ENCODE data around the gene MATCAP1. TPM values are rescaled to one million over a fixed set of nuclear protein-coding genes. Genes with fewer than 3 reads are reported as not detected.

The MATCAP1 gene
- total RNA-seq, 2 donors from 2014 or later: 13.7 to 28.4 TPM

DNA sequence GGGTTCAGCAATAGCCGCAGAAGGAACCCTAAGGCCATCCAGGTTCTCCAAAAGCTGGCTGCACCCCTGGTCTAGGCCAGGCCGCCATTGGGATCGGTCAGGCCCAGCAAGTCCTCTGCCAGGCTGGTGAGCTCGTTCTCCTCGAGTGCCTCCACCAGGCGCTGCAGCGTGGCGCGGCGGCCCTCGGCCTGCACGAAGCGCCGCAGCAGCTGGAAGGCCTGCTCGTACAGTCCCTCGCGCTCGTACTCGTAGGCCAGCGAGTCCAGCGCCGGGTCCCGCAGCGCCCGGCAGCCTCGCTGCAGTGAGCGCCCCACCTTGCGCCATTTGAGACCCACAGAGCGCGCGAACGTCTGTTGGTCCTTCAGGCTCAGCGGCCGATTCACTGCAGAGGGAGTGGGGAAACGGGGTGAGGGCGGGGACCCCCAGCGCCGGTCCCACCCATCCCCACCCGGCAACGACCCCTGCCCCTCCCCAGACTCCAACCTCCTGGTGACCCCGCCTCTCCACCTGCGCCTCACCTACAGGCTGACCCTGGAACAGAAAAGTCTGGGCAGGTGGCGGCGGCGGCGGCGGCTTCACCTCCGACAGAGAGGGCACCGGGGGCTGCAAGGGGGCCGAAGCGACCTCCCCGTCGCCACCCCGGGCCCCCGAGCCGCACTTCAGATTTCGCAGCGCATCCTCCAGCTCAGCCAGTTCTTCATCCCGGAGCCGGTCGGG, 29.0 kb downstream of the MATCAP1 start:
- no peak for ATAC-seq (ENCODE audit: insufficient number of reproducible peaks, low FRiP score, low read depth)
- no peak for TF ChIP-seq CTCF (IDR thresholded peaks at IDR 0.05)
- H3K9me3 ChIP-seq: no peaks in the 10 kb centered on the region
- peak overlapping the region; percentile 62 for H3K4me3 ChIP-seq
- H3K4me1 ChIP-seq (ENCODE audit: control insufficient read depth in 1 of 2, low read depth in 2 of 2): peaks cover 12 to 36% of the 10 kb centered on the region in 2 donors
- H3K27ac ChIP-seq: no peak overlapping the region
- no peaks in the 10 kb centered on the region for H3K27me3 ChIP-seq (replicated peaks; ENCODE audit: insufficient read depth)
- DNase-seq (ENCODE audit: low spot score): no peak
- H3K36me3 ChIP-seq: no peaks in the 10 kb centered on the region

GRCh38 chr16:67151431-67152097, 32.2 kb downstream of the MATCAP1 start:
- no peak for ATAC-seq (ENCODE audit: insufficient number of reproducible peaks, low FRiP score, low read depth)
- H3K36me3 ChIP-seq: no peaks in the 10 kb centered on the region
- no peak for TF ChIP-seq CTCF (IDR thresholded peaks at IDR 0.05)
- H3K4me1 ChIP-seq (ENCODE audit: control insufficient read depth in 1 of 2, low read depth in 2 of 2): peaks cover 7 to 26% of the 10 kb centered on the region in 2 donors
- peak overlapping the region; percentile 96 for H3K4me3 ChIP-seq
- H3K27ac ChIP-seq: peak overlapping the region; percentile 94 to 95
- no peak for DNase-seq (ENCODE audit: low spot score)
- H3K27me3 ChIP-seq (replicated peaks; ENCODE audit: insufficient read depth): no peaks in the 10 kb centered on the region
- H3K9me3 ChIP-seq: no peaks in the 10 kb centered on the region

DNA sequence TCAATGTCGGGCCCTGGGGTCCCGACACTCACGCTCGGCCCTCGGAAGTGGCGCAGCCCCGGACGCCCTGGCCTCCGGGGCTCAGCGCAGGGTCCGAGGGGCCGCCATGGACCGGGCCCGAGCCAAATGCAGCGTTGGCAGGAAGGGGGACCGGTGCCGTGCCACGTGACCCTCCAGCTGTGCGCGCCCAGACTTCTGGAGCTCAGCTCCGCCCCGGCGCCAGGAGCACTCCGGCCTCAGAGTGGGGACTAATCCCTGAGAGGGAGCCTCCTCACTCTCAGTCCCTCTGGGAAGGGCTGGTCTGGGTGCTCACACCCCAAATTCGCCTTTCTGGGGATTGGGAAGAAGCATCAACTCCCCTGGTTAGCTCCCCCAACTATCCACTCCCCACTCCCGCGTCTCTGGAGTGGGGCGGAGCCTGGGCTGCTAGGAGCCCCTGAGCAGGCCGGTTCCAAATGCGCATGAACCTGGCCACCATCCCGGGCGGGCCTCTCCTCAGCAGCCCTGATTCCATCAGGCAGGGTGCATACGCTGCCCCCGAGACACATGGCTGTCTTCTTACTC, 32.8 kb downstream of the MATCAP1 start, which contains the start of gene B3GNT9:
B3GNT9 (minus strand) TSS at position 166 of the 564 bp plus-strand sequence. CDS start 513 bp downstream, outside the sequence.
- peak; percentile 63 for ATAC-seq (ENCODE audit: insufficient number of reproducible peaks, low FRiP score, low read depth)
- DNase-seq (ENCODE audit: low spot score): no peak

DNA sequence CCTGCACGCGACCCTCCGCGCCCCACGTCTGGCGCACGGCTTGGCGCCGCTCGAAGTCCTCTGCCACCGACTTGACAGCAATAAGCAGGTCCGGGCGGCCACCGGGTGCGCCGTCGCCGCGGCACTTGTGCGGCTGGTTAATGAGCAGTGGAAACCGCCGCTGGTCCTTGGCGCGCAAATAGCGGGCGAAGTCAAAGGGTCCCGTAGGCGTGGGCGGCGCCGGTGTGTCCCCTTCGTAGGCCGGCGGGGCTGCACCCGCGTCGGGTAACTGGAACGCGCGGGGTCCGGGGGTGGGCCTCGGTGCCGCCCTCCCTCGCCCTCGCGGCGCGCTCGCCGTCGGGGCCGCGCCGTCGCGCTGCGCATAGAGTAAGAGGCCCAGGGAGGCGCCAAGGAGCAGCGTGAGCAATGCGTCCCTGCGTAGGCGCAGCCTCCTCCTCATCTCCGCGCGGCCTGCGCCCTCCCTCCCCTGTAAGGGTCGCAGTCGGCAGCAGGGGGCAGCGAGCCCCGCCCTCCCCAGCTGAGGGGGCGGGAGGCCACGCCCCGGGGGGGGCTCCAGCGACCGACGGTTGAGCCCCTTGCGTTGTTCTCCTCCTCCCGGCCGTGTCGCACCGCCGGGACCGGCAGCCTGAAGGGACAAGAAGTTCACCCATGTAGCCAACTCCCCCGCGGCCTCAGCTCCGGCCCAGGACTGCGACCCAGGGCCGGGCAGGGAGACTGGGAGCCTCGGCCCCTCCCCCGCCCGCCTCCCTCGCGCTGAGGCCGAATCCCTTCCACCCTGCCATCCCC, 33.5 kb downstream of the MATCAP1 start:
- Histone ChIP-seq H3K27me3 (replicated peaks; ENCODE audit: insufficient read depth) (no peaks in the 10 kb centered on the region), H3K36me3 (peaks cover 10% of the 10 kb centered on the region), H3K4me1 (ENCODE audit: control insufficient read depth in 1 of 2, low read depth in 2 of 2) (peaks cover 5 to 15% of the 10 kb centered on the region in 2 donors), H3K4me3 (peak overlapping the region; percentile 96), H3K27ac (peak overlapping the region; percentile 94 to 95), H3K9me3 (no peaks in the 10 kb centered on the region)
- no peak for DNase-seq (ENCODE audit: low spot score)
- TF ChIP-seq CTCF (IDR thresholded peaks at IDR 0.05): no peak
- no peak for ATAC-seq (ENCODE audit: insufficient number of reproducible peaks, low FRiP score, low read depth)

More for the DNA sequence above, 32.8 kb downstream of the MATCAP1 start, which contains the start of gene B3GNT9:
- Histone ChIP-seq H3K36me3 (peaks cover 5% of the 10 kb centered on the region), H3K9me3 (no peaks in the 10 kb centered on the region), H3K4me1 (ENCODE audit: control insufficient read depth in 1 of 2, low read depth in 2 of 2) (peaks cover 7 to 21% of the 10 kb centered on the region in 2 donors), H3K27ac (peak within 1 kb of the TSS; percentile 94 to 95), H3K27me3 (replicated peaks; ENCODE audit: insufficient read depth) (no peaks in the 10 kb centered on the region), H3K4me3 (peak within 1 kb of the TSS; percentile 96)
- no peak for TF ChIP-seq CTCF (IDR thresholded peaks at IDR 0.05)
